ENCODE results near the gene CDH22. TPM values are rescaled to one million over a fixed set of nuclear protein-coding genes. Genes with fewer than 3 reads are reported as not detected.

Gene CDH22
- total RNA-seq, 1 donor from 2014 or later: 0.14 TPM

DNA sequence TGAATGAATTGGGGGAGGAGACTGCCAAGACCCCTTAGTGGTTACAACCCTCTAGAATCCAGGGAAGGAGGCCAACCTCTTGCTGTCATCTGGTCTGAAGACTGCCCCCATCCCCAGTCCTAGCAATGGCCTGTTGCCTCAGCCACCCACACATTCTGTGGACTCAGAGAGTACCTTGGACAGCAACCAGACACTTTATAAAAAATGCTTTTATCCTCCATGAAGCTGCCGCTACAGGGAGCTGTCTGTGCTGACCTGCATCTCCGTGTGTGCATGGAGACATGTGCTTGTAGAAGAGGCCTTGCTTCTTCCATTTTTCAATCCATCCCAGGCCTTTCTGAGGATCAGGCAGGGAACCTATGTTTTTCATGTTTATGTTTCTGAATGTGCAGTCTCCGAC lies 15.2 kb downstream of the CDH22 start:
- peaks cover 49% of the 10 kb centered on the region for H3K27me3 Mint-ChIP-seq
- H3K9me3 Mint-ChIP-seq (ENCODE audit: low read depth): no peaks in the 10 kb centered on the region
- peak; percentile 25 for DNase-seq (ENCODE audit: low spot score, unreplicated experiment)
- no peaks in the 10 kb centered on the region for H3K4me1 Mint-ChIP-seq (ENCODE audit: low read depth)
- no peak overlapping the region for H3K27ac Mint-ChIP-seq
- H3K4me3 Mint-ChIP-seq (ENCODE audit: low read depth): no peak overlapping the region
- TF ChIP-seq CTCF (IDR thresholded peaks at IDR 0.05; ENCODE audit: unreplicated experiment): no peak
- no peaks in the 10 kb centered on the region for H3K36me3 Mint-ChIP-seq (ENCODE audit: insufficient read depth)

DNA sequence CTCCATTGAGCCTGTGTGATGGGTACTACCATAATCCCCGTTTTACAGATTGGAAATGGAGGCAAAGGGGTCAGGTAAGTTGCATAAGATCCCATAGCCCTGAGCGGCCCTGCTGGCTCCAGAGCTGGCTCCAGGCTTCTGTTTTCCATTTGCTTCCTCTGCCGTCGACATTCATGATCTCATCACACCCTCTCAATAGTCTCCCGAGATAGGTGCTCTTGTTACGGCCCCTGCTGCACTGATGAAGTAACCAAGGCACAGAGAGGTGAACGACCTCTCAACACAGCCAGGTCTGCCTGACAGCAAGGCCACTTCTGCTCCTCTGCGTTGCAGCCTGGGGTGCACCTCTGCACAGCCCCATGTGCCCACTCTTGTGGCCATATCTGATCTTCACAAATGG lies 16.9 kb downstream of the CDH22 start:
- Mint-ChIP-seq H3K4me3 (ENCODE audit: low read depth) (no peak overlapping the region), H3K36me3 (ENCODE audit: insufficient read depth) (no peaks in the 10 kb centered on the region), H3K27ac (no peak overlapping the region), H3K9me3 (ENCODE audit: low read depth) (no peaks in the 10 kb centered on the region), H3K4me1 (ENCODE audit: low read depth) (no peaks in the 10 kb centered on the region), H3K27me3 (peaks cover 39% of the 10 kb centered on the region)
- no peak for DNase-seq (ENCODE audit: low spot score, unreplicated experiment)
- TF ChIP-seq CTCF (IDR thresholded peaks at IDR 0.05; ENCODE audit: unreplicated experiment): no peak

DNA sequence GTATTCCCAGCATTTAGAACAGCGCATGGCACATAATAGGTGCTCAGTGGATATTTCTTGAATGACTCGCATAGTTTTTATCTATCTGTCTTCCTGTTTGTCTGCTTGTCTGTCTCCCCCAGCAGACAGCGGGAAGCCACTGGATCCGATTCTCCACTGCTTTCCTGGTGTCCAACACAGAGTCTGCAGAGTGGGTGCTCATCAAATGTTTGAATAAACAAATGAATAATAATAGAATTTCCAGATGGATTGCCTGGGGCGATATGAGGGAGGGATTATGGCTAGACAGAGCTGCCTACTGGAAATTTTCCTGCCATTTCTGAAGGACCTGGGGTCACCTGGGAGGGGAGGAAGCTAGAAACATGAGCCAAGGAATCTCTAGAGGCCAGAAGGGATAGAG lies 18.9 kb downstream of the CDH22 start:
- H3K27me3 Mint-ChIP-seq: peaks cover 30% of the 10 kb centered on the region
- TF ChIP-seq CTCF (IDR thresholded peaks at IDR 0.05; ENCODE audit: unreplicated experiment): no peak
- H3K9me3 Mint-ChIP-seq (ENCODE audit: low read depth): no peaks in the 10 kb centered on the region
- H3K4me3 Mint-ChIP-seq (ENCODE audit: low read depth): no peak overlapping the region
- no peaks in the 10 kb centered on the region for H3K4me1 Mint-ChIP-seq (ENCODE audit: low read depth)
- H3K36me3 Mint-ChIP-seq (ENCODE audit: insufficient read depth): no peaks in the 10 kb centered on the region
- H3K27ac Mint-ChIP-seq: no peak overlapping the region
- no peak for DNase-seq (ENCODE audit: low spot score, unreplicated experiment)

DNA sequence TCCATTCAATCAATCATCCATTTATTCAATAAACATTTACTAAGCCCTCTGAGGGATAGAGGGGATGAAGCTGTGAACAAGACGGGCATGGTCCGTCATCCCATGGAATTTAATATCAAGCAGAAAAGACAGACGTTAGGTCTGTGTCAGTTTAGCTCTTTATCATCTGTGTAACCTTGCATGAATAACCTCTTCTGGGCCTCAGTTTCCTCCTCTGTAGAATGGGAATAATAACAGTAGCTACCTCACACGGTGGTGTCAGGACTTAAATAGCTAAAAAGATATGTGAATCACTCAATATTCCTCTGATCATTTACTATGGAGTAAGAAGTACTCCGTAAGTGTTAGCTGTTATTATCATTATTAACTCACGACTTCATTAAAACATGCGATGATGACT lies 21.3 kb downstream of the CDH22 start:
- Mint-ChIP-seq H3K4me1 (ENCODE audit: low read depth) (no peaks in the 10 kb centered on the region), H3K27ac (no peak overlapping the region), H3K4me3 (ENCODE audit: low read depth) (no peak overlapping the region), H3K9me3 (ENCODE audit: low read depth) (no peaks in the 10 kb centered on the region), H3K27me3 (peaks cover 29% of the 10 kb centered on the region), H3K36me3 (ENCODE audit: insufficient read depth) (no peaks in the 10 kb centered on the region)
- DNase-seq (ENCODE audit: low spot score, unreplicated experiment): no peak
- TF ChIP-seq CTCF (IDR thresholded peaks at IDR 0.05; ENCODE audit: unreplicated experiment): no peak

DNA sequence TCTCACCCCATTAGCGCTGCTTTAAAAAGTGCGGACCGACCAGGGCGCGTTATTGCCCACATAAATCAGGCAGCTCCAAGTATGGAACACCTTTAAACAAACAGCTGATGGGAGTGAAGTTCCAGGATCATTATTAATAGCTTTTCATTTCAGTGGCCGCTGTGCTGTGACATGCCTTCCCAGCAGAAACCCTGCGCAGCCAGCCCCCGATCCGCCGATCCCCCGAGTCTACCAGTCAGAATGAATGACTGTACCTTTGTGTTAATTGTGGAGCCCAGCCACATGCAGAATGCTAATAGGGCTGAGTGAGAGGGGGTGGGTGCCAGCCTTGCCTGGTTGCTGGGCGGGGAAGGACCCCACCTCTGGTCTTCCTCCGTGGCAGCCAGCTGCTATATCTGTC lies 21.9 kb downstream of the CDH22 start:
- no peaks in the 10 kb centered on the region for H3K9me3 Mint-ChIP-seq (ENCODE audit: low read depth)
- TF ChIP-seq CTCF (IDR thresholded peaks at IDR 0.05; ENCODE audit: unreplicated experiment): no peak
- H3K4me3 Mint-ChIP-seq (ENCODE audit: low read depth): no peak overlapping the region
- no peaks in the 10 kb centered on the region for H3K4me1 Mint-ChIP-seq (ENCODE audit: low read depth)
- no peaks in the 10 kb centered on the region for H3K36me3 Mint-ChIP-seq (ENCODE audit: insufficient read depth)
- no peak for DNase-seq (ENCODE audit: low spot score, unreplicated experiment)
- peaks cover 26% of the 10 kb centered on the region for H3K27me3 Mint-ChIP-seq
- H3K27ac Mint-ChIP-seq: no peak overlapping the region

All from progenitor cell of endocrine pancreas (in vitro differentiated cells).